ENCODE results near the gene TAPBPL.

GRCh38 chr12:6438345-6438744 lies 13.5 kb upstream of the TAPBPL start:
- TF ChIP-seq, protein P1, sequence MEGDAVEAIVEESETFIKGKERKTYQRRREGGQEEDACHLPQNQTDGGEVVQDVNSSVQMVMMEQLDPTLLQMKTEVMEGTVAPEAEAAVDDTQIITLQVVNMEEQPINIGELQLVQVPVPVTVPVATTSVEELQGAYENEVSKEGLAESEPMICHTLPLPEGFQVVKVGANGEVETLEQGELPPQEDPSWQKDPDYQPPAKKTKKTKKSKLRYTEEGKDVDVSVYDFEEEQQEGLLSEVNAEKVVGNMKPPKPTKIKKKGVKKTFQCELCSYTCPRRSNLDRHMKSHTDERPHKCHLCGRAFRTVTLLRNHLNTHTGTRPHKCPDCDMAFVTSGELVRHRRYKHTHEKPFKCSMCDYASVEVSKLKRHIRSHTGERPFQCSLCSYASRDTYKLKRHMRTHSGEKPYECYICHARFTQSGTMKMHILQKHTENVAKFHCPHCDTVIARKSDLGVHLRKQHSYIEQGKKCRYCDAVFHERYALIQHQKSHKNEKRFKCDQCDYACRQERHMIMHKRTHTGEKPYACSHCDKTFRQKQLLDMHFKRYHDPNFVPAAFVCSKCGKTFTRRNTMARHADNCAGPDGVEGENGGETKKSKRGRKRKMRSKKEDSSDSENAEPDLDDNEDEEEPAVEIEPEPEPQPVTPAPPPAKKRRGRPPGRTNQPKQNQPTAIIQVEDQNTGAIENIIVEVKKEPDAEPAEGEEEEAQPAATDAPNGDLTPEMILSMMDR (IDR thresholded peaks at IDR 0.05): no peak
- TF ChIP-seq POLR2A (IDR thresholded peaks at IDR 0.05) (no peak), POLR2AphosphoS5 (IDR thresholded peaks at IDR 0.05) (no peak)

All from gastroesophageal sphincter (tissue), 3 donors.